ENCODE results near the gene ERCC6L2. TPM values are rescaled to one million over a fixed set of nuclear protein-coding genes. Genes with fewer than 3 reads are reported as not detected.

The ERCC6L2 gene
- total RNA-seq, 3 donors from 2014 or later = 69.9 to 100.0 (median 71.4) TPM

- H3K4me3 ChIP-seq = no peak overlapping the region
- intact Hi-C loops (cut with DNase I; ENCODE audit: low total_unique reads) = no loop called here
- no peaks in the 10 kb centered on the region for H3K9me3 ChIP-seq
- no peak overlapping the region for H3K27ac ChIP-seq
- H3K27me3 ChIP-seq = no peaks in the 10 kb centered on the region
- no peaks in the 10 kb centered on the region for H3K36me3 ChIP-seq
- TF ChIP-seq CTCF (IDR thresholded peaks at IDR 0.05) (no peak), POLR2AphosphoS5 (IDR thresholded peaks at IDR 0.05) (no peak), POLR2A (IDR thresholded peaks at IDR 0.05) (no peak)
- no peaks in the 10 kb centered on the region for H3K4me1 ChIP-seq
- DNase-seq (ENCODE audit: low spot score in 2 of 2) = no peak
Measured at GRCh38 chr9:95854386-95855020, 21.0 kb upstream of the ERCC6L2 start.

GRCh38 chr9:95855961-95856360 lies 19.5 kb upstream of the ERCC6L2 start:
- Histone ChIP-seq H3K9me3 (no peaks in the 10 kb centered on the region), H3K27ac (no peak overlapping the region), H3K36me3 (no peaks in the 10 kb centered on the region), H3K4me1 (no peaks in the 10 kb centered on the region), H3K27me3 (no peaks in the 10 kb centered on the region), H3K4me3 (no peak overlapping the region)
- no peak for TF ChIP-seq POLR2A (IDR thresholded peaks at IDR 0.05)
- no peak for TF ChIP-seq POLR2AphosphoS5 (IDR thresholded peaks at IDR 0.05)
- TF ChIP-seq CTCF (IDR thresholded peaks at IDR 0.05) = no peak
- DNase-seq (ENCODE audit: low spot score in 2 of 2) = no peak
- intact Hi-C loops (cut with DNase I; ENCODE audit: low total_unique reads) = loop anchor here (2.0 kb wide), 1 partner anchor 69 kb away; no protein-coding TSS in a partner anchor

GRCh38 chr9:95857124-95857523 lies 18.4 kb upstream of the ERCC6L2 start:
- no peak for DNase-seq (ENCODE audit: low spot score in 2 of 2)
- peaks cover 0 to 5% of the 10 kb centered on the region in 2 donors for H3K9me3 ChIP-seq
- intact Hi-C loops (cut with DNase I; ENCODE audit: low total_unique reads) = loop anchor here (2.0 kb wide), 1 partner anchor 70 kb away; no protein-coding TSS in a partner anchor
- no peak overlapping the region for H3K27ac ChIP-seq
- no peak overlapping the region for H3K4me3 ChIP-seq
- TF ChIP-seq POLR2A (IDR thresholded peaks at IDR 0.05) (no peak), CTCF (IDR thresholded peaks at IDR 0.05) (no peak), POLR2AphosphoS5 (IDR thresholded peaks at IDR 0.05) (no peak)
- no peaks in the 10 kb centered on the region for H3K27me3 ChIP-seq
- no peaks in the 10 kb centered on the region for H3K4me1 ChIP-seq
- no peaks in the 10 kb centered on the region for H3K36me3 ChIP-seq

GRCh38 chr9:95857896-95858295 lies 17.6 kb upstream of the ERCC6L2 start:
- H3K9me3 ChIP-seq = peaks cover 0 to 13% of the 10 kb centered on the region in 2 donors
- H3K4me1 ChIP-seq = no peaks in the 10 kb centered on the region
- no peaks in the 10 kb centered on the region for H3K27me3 ChIP-seq
- no peak for TF ChIP-seq POLR2A (IDR thresholded peaks at IDR 0.05)
- TF ChIP-seq CTCF (IDR thresholded peaks at IDR 0.05) = no peak
- TF ChIP-seq POLR2AphosphoS5 (IDR thresholded peaks at IDR 0.05) = no peak
- no peaks in the 10 kb centered on the region for H3K36me3 ChIP-seq
- intact Hi-C loops (cut with DNase I; ENCODE audit: low total_unique reads) = loop anchor here (2.0 kb wide), 1 partner anchor 71 kb away; no protein-coding TSS in a partner anchor
- no peak overlapping the region for H3K27ac ChIP-seq
- H3K4me3 ChIP-seq = no peak overlapping the region
- no peak for DNase-seq (ENCODE audit: low spot score in 2 of 2)

- Histone ChIP-seq H3K36me3 (no peaks in the 10 kb centered on the region), H3K4me1 (no peaks in the 10 kb centered on the region), H3K27ac (no peak overlapping the region), H3K27me3 (no peaks in the 10 kb centered on the region), H3K4me3 (no peak overlapping the region), H3K9me3 (peaks cover 0 to 14% of the 10 kb centered on the region in 2 donors)
- no peak for DNase-seq (ENCODE audit: low spot score in 2 of 2)
- intact Hi-C loops (cut with DNase I; ENCODE audit: low total_unique reads) = no loop called here
- TF ChIP-seq POLR2A (IDR thresholded peaks at IDR 0.05) (no peak), CTCF (IDR thresholded peaks at IDR 0.05) (no peak), POLR2AphosphoS5 (IDR thresholded peaks at IDR 0.05) (no peak)
Measured at GRCh38 chr9:95862343-95862742, 13.1 kb upstream of the ERCC6L2 start.
